ENCODE data around the gene DLL1. TPM values are rescaled to one million over a fixed set of nuclear protein-coding genes. Genes with fewer than 3 reads are reported as not detected.

DLL1 gene
- total RNA-seq, 1 experiment from 2014 or later: 0.84 TPM

DNA sequence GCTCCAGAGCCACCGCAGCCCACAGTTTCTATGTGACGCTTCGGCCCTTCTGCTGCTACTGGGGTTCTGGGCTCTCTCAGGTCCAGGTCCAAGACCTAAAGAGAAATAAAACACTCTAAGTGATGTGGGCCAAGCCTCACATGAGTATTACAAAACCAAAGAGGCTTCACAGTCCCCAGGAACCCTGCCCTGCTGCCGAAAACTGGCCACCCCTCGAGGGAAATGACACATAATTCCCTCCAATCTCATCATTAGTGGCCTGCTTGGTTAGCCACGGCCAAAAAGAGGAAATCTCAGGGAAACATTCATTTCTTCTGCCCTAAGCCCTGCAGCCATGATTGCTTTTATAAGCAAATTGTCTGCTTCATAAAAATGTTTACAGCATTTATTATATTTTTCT lies 32.5 kb downstream of the DLL1 start:
- Histone ChIP-seq H3K9me2 (replicated peaks; ENCODE audit: low read length) (no peaks in the 10 kb centered on the region), H3K9me3 (ENCODE audit: low read length) (no peaks in the 10 kb centered on the region), H3K4me3 (ENCODE audit: low read length) (no peak overlapping the region), H3K27me3 (ENCODE audit: low read length) (no peaks in the 10 kb centered on the region), H2AFZ (ENCODE audit: low read length) (no peak overlapping the region), H4K20me1 (ENCODE audit: low read length) (no peaks in the 10 kb centered on the region), H3K36me3 (ENCODE audit: low read depth, low read length) (no peaks in the 10 kb centered on the region), H3K27ac (ENCODE audit: low read length) (no peak overlapping the region), H3K9ac (ENCODE audit: low read length) (no peak overlapping the region), H3K79me2 (ENCODE audit: low read length) (no peaks in the 10 kb centered on the region), H3K4me1 (ENCODE audit: insufficient read depth, low read length) (no peaks in the 10 kb centered on the region), H3F3A (ENCODE audit: low read length, unreplicated experiment) (no peaks in the 10 kb centered on the region), H3K4me2 (ENCODE audit: low read length) (no peak overlapping the region)
- intact Hi-C loops (cut with micrococcal nuclease): no loop called here
- ChIA-PET POLR2A (ENCODE audit: unreplicated experiment) (no interaction called here), CTCF (no interaction called here)
- DNase-seq: no peak
- TF ChIP-seq, protein P1, sequence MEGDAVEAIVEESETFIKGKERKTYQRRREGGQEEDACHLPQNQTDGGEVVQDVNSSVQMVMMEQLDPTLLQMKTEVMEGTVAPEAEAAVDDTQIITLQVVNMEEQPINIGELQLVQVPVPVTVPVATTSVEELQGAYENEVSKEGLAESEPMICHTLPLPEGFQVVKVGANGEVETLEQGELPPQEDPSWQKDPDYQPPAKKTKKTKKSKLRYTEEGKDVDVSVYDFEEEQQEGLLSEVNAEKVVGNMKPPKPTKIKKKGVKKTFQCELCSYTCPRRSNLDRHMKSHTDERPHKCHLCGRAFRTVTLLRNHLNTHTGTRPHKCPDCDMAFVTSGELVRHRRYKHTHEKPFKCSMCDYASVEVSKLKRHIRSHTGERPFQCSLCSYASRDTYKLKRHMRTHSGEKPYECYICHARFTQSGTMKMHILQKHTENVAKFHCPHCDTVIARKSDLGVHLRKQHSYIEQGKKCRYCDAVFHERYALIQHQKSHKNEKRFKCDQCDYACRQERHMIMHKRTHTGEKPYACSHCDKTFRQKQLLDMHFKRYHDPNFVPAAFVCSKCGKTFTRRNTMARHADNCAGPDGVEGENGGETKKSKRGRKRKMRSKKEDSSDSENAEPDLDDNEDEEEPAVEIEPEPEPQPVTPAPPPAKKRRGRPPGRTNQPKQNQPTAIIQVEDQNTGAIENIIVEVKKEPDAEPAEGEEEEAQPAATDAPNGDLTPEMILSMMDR (conservative IDR thresholded peaks at IDR 0.05; ENCODE audit: low read depth, low read length): no peak
- no peak for TF ChIP-seq EZH2 (IDR thresholded peaks at IDR 0.05; ENCODE audit: low read length, unreplicated experiment)
- no peak for TF ChIP-seq EZH2phosphoT487 (IDR thresholded peaks at IDR 0.05; ENCODE audit: borderline replicate concordance, low read length)
- no peak for ATAC-seq
- BruUV-seq (replicated peaks): no TSS peak

DNA sequence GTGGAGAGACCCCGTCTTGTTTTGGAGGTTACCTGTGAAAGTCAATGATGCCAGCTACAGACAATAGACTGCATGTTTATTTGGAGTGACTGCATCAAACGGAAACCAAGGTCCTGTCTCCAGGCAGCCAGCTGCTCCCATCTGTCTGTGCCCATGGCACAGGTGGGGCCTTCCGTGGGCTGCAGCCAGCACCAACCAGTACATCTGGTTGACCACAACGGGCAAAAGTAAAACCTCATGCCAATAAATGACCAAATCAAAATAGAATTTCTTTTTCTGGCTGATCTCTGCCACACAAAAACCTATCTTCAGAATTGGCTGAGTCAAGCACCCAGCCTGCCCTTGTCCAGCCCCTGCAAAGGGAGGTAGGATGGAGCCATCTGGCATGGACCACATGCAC lies 33.5 kb downstream of the DLL1 start:
- Histone ChIP-seq H3K4me1 (ENCODE audit: insufficient read depth, low read length) (no peaks in the 10 kb centered on the region), H3K9ac (ENCODE audit: low read length) (no peak overlapping the region), H4K20me1 (ENCODE audit: low read length) (no peaks in the 10 kb centered on the region), H3K27ac (ENCODE audit: low read length) (no peak overlapping the region), H3K27me3 (ENCODE audit: low read length) (no peaks in the 10 kb centered on the region), H3F3A (ENCODE audit: low read length, unreplicated experiment) (no peaks in the 10 kb centered on the region), H3K79me2 (ENCODE audit: low read length) (no peaks in the 10 kb centered on the region), H3K9me2 (replicated peaks; ENCODE audit: low read length) (no peaks in the 10 kb centered on the region), H3K9me3 (ENCODE audit: low read length) (no peaks in the 10 kb centered on the region), H3K4me2 (ENCODE audit: low read length) (no peak overlapping the region), H3K4me3 (ENCODE audit: low read length) (no peak overlapping the region), H2AFZ (ENCODE audit: low read length) (no peak overlapping the region), H3K36me3 (ENCODE audit: low read depth, low read length) (no peaks in the 10 kb centered on the region)
- ATAC-seq (no peak), DNase-seq (no peak)
- intact Hi-C loops (cut with micrococcal nuclease): no loop called here
- BruUV-seq (replicated peaks): no TSS peak
- CTCF ChIA-PET: no interaction called here
- POLR2A ChIA-PET (ENCODE audit: unreplicated experiment): no interaction called here
- TF ChIP-seq, protein P1 (conservative IDR thresholded peaks at IDR 0.05; ENCODE audit: low read depth, low read length): no peak
- TF ChIP-seq EZH2phosphoT487 (IDR thresholded peaks at IDR 0.05; ENCODE audit: borderline replicate concordance, low read length) (no peak), EZH2 (IDR thresholded peaks at IDR 0.05; ENCODE audit: low read length, unreplicated experiment) (no peak)

- ATAC-seq (no peak), DNase-seq (no peak)
- no peaks in the 10 kb centered on the region for H3K36me3 ChIP-seq (ENCODE audit: low read depth, low read length)
- ChIA-PET CTCF (no interaction called here), POLR2A (ENCODE audit: unreplicated experiment) (no interaction called here)
- no peak overlapping the region for H3K4me2 ChIP-seq (ENCODE audit: low read length)
- H2AFZ ChIP-seq (ENCODE audit: low read length): no peak overlapping the region
- H4K20me1 ChIP-seq (ENCODE audit: low read length): no peaks in the 10 kb centered on the region
- H3K9ac ChIP-seq (ENCODE audit: low read length): no peak overlapping the region
- H3K4me1 ChIP-seq (ENCODE audit: insufficient read depth, low read length): no peaks in the 10 kb centered on the region
- H3K9me2 ChIP-seq (replicated peaks; ENCODE audit: low read length): no peaks in the 10 kb centered on the region
- intact Hi-C loops (cut with micrococcal nuclease): no loop called here
- H3K27ac ChIP-seq (ENCODE audit: low read length): no peak overlapping the region
- TF ChIP-seq EZH2 (IDR thresholded peaks at IDR 0.05; ENCODE audit: low read length, unreplicated experiment): no peak
- TF ChIP-seq EZH2phosphoT487 (IDR thresholded peaks at IDR 0.05; ENCODE audit: borderline replicate concordance, low read length): no peak
- TF ChIP-seq, protein P1 (conservative IDR thresholded peaks at IDR 0.05; ENCODE audit: low read depth, low read length): no peak
- H3K4me3 ChIP-seq (ENCODE audit: low read length): no peak overlapping the region
- no peaks in the 10 kb centered on the region for H3K79me2 ChIP-seq (ENCODE audit: low read length)
- BruUV-seq (replicated peaks): no TSS peak
- H3K27me3 ChIP-seq (ENCODE audit: low read length): no peaks in the 10 kb centered on the region
- H3F3A ChIP-seq (ENCODE audit: low read length, unreplicated experiment): no peaks in the 10 kb centered on the region
- H3K9me3 ChIP-seq (ENCODE audit: low read length): no peaks in the 10 kb centered on the region
These were observed 34.2 kb downstream of the DLL1 start for GRCh38 chr6:170256641-170257040.
